ENCODE measurements around the gene COG7.

Gene COG7

DNA sequence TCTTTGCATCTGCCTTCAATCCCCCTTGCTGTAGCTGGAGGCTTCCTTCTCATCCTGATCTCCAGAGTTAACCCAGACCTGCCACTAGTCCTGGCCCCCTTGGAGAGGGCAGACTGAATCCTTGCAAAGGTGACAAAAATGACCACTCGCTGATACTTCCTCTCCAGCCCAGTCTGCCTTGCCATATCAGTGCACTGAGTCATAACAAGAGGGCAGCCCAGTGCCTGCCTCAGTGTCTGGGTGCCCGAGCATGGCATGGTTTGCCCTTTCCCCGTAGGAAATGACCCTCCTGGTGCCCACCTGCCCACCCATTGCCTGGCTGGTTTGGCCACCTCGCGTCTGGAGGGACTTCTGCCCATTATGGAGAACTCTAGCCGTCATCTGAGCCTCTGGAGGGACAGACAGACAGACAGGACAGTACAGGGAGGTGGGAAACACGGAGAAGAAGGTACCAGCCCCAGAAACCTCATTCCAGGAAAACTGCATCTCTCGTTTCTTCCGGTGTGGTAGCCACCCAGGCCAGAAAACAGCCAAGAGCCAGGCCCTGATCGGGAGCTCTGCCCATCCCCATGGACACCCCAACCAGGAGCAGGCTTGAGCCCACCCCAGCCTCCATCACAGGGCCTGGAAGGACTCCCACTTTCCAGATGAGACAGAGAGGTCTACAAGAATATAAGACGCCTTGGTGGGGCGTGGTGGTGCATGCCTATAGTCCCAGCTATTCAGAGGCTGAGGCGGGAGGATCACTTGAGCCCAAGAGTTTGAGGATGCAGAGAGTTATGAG is 79.4 kb downstream of the COG7 start:
- no peak for ATAC-seq
- TF ChIP-seq TCF4 (CRISPR knock-in tag; IDR thresholded peaks at IDR 0.05; ENCODE audit: borderline replicate concordance) (no peak), OSR1 (CRISPR knock-in tag; IDR thresholded peaks at IDR 0.05) (no peak)

DNA sequence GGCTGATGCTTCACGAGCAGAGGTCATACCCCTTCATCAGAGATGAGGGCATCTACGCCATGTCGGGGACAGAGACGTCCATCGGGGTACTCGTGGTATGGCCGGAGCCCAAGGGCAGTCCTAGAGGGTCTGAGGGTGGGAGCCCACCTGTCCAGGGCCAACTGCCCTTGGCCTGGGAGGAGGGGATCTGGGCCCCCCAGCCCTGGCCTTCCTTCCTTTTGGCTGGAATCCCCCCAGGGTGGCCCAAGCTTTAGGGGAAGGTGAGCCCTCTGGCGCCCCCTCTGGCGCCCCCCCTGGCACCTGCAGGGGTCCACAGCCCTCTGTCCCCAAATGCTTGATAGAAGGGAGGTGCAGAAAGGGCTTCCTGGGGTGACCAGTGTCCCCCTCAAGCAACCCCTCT is 81.6 kb downstream of the COG7 start:
- no peak for TF ChIP-seq POU6F1 (CRISPR knock-in tag; IDR thresholded peaks at IDR 0.05; ENCODE audit: borderline replicate concordance, low read depth)
- TF ChIP-seq BACH2 (CRISPR knock-in tag; IDR thresholded peaks at IDR 0.05; ENCODE audit: borderline replicate concordance) = no peak
- no peak for TF ChIP-seq CSDC2 (CRISPR knock-in tag; IDR thresholded peaks at IDR 0.05)
- TF ChIP-seq OSR1 (CRISPR knock-in tag; IDR thresholded peaks at IDR 0.05) = no peak
- no peak for TF ChIP-seq ZNF70 (CRISPR knock-in tag; IDR thresholded peaks at IDR 0.05)
- TF ChIP-seq TSHZ2 (CRISPR knock-in tag; IDR thresholded peaks at IDR 0.05) = no peak
- no peak for TF ChIP-seq GLIS3 (CRISPR knock-in tag; IDR thresholded peaks at IDR 0.05)
- no peak for TF ChIP-seq PPARA (CRISPR knock-in tag; IDR thresholded peaks at IDR 0.05; ENCODE audit: borderline replicate concordance)
- no peak for TF ChIP-seq RARB (CRISPR knock-in tag; IDR thresholded peaks at IDR 0.05)
- no peak for TF ChIP-seq TCF4 (CRISPR knock-in tag; IDR thresholded peaks at IDR 0.05; ENCODE audit: borderline replicate concordance)
- no peak for TF ChIP-seq ZNF8 (CRISPR knock-in tag; IDR thresholded peaks at IDR 0.05)
- no peak for TF ChIP-seq ISL1 (CRISPR knock-in tag; IDR thresholded peaks at IDR 0.05)
- TF ChIP-seq CSRNP3 (CRISPR knock-in tag; IDR thresholded peaks at IDR 0.05) = no peak
- no peak for TF ChIP-seq ARNTL (CRISPR knock-in tag; IDR thresholded peaks at IDR 0.05; ENCODE audit: borderline replicate concordance, low read depth)
- no peak for TF ChIP-seq TOX (CRISPR knock-in tag; IDR thresholded peaks at IDR 0.05; ENCODE audit: borderline replicate concordance)
- ATAC-seq = no peak

- ATAC-seq = no peak
- no peak for TF ChIP-seq TCF4 (CRISPR knock-in tag; IDR thresholded peaks at IDR 0.05; ENCODE audit: borderline replicate concordance)
- no peak for TF ChIP-seq GLIS3 (CRISPR knock-in tag; IDR thresholded peaks at IDR 0.05)
- TF ChIP-seq, protein P1, sequence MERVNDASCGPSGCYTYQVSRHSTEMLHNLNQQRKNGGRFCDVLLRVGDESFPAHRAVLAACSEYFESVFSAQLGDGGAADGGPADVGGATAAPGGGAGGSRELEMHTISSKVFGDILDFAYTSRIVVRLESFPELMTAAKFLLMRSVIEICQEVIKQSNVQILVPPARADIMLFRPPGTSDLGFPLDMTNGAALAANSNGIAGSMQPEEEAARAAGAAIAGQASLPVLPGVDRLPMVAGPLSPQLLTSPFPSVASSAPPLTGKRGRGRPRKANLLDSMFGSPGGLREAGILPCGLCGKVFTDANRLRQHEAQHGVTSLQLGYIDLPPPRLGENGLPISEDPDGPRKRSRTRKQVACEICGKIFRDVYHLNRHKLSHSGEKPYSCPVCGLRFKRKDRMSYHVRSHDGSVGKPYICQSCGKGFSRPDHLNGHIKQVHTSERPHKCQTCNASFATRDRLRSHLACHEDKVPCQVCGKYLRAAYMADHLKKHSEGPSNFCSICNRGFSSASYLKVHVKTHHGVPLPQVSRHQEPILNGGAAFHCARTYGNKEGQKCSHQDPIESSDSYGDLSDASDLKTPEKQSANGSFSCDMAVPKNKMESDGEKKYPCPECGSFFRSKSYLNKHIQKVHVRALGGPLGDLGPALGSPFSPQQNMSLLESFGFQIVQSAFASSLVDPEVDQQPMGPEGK (CRISPR knock-in tag; IDR thresholded peaks at IDR 0.05; ENCODE audit: borderline replicate concordance) = no peak
These were observed 83.6 kb downstream of the COG7 start for GRCh38 chr16:23369416-23369815.

- TF ChIP-seq OSR1 (CRISPR knock-in tag; IDR thresholded peaks at IDR 0.05) = no peak
- TF ChIP-seq, protein P1 (CRISPR knock-in tag; IDR thresholded peaks at IDR 0.05; ENCODE audit: borderline replicate concordance) = no peak
- TF ChIP-seq ZNF565 (CRISPR knock-in tag; conservative IDR thresholded peaks at IDR 0.05; ENCODE audit: low read depth) = no peak
- no peak for ATAC-seq
These were observed 84.5 kb downstream of the COG7 start for GRCh38 chr16:23368469-23368868.
